ENCODE measurements around the gene SLC2A1. TPM values are rescaled to one million over a fixed set of nuclear protein-coding genes. Genes with fewer than 3 reads are reported as not detected.

The SLC2A1 gene
- total and polyA plus RNA-seq, 9 of the 15 experiments (the other 6 are each of a cell fraction or from before 2014, with no cell fraction given), result 12.6 to 153 (median 48.0) TPM

DNA sequence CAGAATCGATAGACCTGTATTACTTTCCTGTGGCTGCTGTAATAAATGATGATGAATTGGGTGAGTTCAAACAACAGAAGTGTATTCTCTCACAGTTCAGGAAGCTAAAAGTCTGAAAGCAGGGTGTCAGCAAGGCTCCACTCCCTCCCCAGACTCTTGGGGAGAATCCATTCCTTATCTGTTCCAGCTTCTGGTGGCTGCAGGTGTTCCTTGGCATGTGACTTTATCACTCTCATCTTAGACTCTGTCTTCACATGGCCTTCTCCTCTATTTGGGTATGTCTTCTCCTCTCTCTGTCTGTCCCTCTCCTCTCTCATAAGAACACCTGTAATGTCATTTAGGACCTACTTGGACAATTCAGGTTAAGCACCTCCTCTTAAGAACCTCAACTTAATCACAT, 44.1 kb upstream of the SLC2A1 start (continued):
- TF ChIP-seq, protein P1, sequence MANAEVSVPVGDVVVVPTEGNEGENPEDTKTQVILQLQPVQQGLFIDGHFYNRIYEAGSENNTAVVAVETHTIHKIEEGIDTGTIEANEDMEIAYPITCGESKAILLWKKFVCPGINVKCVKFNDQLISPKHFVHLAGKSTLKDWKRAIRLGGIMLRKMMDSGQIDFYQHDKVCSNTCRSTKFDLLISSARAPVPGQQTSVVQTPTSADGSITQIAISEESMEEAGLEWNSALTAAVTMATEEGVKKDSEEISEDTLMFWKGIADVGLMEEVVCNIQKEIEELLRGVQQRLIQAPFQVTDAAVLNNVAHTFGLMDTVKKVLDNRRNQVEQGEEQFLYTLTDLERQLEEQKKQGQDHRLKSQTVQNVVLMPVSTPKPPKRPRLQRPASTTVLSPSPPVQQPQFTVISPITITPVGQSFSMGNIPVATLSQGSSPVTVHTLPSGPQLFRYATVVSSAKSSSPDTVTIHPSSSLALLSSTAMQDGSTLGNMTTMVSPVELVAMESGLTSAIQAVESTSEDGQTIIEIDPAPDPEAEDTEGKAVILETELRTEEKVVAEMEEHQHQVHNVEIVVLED (CRISPR knock-in tag; IDR thresholded peaks at IDR 0.05), result no peak
- TF ChIP-seq MTA2 (IDR thresholded peaks at IDR 0.05; ENCODE audit: low read depth) (peak; percentile 51; the same call in 1 of the 2 replicates), LCOR (CRISPR knock-in tag; IDR thresholded peaks at IDR 0.05) (no peak), SIX5 (IDR thresholded peaks at IDR 0.05; ENCODE audit: borderline replicate concordance in 1 of 2, insufficient read depth in 1 of 2, low read depth in 1 of 2, low read length in 2 of 2) (no peak), SMARCB1 (IDR thresholded peaks at IDR 0.05; ENCODE audit: insufficient read length, low read depth) (no peak), RFX5 (IDR thresholded peaks at IDR 0.05; ENCODE audit: low read depth, low read length) (no peak), ESRRA (IDR thresholded peaks at IDR 0.05; ENCODE audit: borderline replicate concordance, low read depth) (no peak), HIVEP1 (CRISPR knock-in tag; IDR thresholded peaks at IDR 0.05) (no peak), C11orf30 (IDR thresholded peaks at IDR 0.05; ENCODE audit: low read depth) (no peak), ZNF384 (IDR thresholded peaks at IDR 0.05; ENCODE audit: low read depth, low read length) (no peak), FOS (IDR thresholded peaks at IDR 0.05; ENCODE audit: extremely low read depth, insufficient read length) (no peak), CEBPB (tag; IDR thresholded peaks at IDR 0.05) (no peak), ZFP1 (CRISPR knock-in tag; IDR thresholded peaks at IDR 0.05) (no peak), CTBP1 (IDR thresholded peaks at IDR 0.05; ENCODE audit: borderline replicate concordance) (peak; percentile 81), TRIM28 (IDR thresholded peaks at IDR 0.05) (no peak), TARDBP (IDR thresholded peaks at IDR 0.05) (no peak), TRIM24 (IDR thresholded peaks at IDR 0.05) (no peak), XRCC5 (IDR thresholded peaks at IDR 0.05; ENCODE audit: low read depth, low read length) (no peak), NFIX (CRISPR knock-in tag; IDR thresholded peaks at IDR 0.05; ENCODE audit: low read depth) (no peak)
- TF ChIP-seq, protein P2, sequence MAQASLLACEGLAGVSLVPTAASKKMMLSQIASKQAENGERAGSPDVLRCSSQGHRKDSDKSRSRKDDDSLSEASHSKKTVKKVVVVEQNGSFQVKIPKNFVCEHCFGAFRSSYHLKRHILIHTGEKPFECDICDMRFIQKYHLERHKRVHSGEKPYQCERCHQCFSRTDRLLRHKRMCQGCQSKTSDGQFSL (CRISPR knock-in tag; IDR thresholded peaks at IDR 0.05), result no peak
- TF ChIP-seq, protein P2 (tag; IDR thresholded peaks at IDR 0.05), result no peak
- TF ChIP-seq, protein P3, sequence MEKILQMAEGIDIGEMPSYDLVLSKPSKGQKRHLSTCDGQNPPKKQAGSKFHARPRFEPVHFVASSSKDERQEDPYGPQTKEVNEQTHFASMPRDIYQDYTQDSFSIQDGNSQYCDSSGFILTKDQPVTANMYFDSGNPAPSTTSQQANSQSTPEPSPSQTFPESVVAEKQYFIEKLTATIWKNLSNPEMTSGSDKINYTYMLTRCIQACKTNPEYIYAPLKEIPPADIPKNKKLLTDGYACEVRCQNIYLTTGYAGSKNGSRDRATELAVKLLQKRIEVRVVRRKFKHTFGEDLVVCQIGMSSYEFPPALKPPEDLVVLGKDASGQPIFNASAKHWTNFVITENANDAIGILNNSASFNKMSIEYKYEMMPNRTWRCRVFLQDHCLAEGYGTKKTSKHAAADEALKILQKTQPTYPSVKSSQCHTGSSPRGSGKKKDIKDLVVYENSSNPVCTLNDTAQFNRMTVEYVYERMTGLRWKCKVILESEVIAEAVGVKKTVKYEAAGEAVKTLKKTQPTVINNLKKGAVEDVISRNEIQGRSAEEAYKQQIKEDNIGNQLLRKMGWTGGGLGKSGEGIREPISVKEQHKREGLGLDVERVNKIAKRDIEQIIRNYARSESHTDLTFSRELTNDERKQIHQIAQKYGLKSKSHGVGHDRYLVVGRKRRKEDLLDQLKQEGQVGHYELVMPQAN (IDR thresholded peaks at IDR 0.05; ENCODE audit: borderline replicate concordance), result no peak
- TF ChIP-seq, protein P4, sequence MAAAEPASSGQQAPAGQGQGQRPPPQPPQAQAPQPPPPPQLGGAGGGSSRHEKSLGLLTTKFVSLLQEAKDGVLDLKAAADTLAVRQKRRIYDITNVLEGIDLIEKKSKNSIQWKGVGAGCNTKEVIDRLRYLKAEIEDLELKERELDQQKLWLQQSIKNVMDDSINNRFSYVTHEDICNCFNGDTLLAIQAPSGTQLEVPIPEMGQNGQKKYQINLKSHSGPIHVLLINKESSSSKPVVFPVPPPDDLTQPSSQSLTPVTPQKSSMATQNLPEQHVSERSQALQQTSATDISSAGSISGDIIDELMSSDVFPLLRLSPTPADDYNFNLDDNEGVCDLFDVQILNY (CRISPR knock-in tag; IDR thresholded peaks at IDR 0.05), result no peak
- TF ChIP-seq, protein P5, sequence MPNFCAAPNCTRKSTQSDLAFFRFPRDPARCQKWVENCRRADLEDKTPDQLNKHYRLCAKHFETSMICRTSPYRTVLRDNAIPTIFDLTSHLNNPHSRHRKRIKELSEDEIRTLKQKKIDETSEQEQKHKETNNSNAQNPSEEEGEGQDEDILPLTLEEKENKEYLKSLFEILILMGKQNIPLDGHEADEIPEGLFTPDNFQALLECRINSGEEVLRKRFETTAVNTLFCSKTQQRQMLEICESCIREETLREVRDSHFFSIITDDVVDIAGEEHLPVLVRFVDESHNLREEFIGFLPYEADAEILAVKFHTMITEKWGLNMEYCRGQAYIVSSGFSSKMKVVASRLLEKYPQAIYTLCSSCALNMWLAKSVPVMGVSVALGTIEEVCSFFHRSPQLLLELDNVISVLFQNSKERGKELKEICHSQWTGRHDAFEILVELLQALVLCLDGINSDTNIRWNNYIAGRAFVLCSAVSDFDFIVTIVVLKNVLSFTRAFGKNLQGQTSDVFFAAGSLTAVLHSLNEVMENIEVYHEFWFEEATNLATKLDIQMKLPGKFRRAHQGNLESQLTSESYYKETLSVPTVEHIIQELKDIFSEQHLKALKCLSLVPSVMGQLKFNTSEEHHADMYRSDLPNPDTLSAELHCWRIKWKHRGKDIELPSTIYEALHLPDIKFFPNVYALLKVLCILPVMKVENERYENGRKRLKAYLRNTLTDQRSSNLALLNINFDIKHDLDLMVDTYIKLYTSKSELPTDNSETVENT (CRISPR knock-in tag; IDR thresholded peaks at IDR 0.05), result no peak
